GM19467 (cell line): ENCODE data around the gene COL9A1.

Experiments
- ATAC-seq: cut with Tn5 transposase; IDR thresholded peaks from one replicate; pipeline ENCODE4 v1.9.1; 2021; ENCODE audit warnings: mild to moderate bottlenecking, moderate library complexity; ENCODE audit not compliant: unreplicated experiment

Gene COL9A1

DNA sequence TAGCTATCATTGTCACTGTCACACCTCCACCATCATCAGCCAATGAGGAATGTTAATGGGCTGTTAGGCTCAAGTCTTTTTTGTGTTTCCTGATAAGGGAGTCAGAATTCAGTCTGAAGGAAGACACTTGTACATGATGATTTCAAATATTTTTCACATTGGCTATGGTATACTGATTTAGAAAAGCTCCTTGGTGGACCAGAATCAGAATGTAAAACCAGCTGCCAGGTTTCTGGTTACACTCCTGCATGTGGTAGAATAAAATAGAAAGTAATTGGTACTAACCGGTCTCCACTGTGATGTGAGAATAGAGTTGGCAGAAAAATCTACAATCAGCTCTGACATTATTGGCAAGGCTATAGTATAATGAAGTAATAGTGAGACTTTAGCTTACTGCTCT lies 10.7 kb downstream of the COL9A1 start:
- ATAC-seq = no peak

GRCh38 chr6:70289299-70289698 lies 13.6 kb downstream of the COL9A1 start:
- ATAC-seq = no peak

DNA sequence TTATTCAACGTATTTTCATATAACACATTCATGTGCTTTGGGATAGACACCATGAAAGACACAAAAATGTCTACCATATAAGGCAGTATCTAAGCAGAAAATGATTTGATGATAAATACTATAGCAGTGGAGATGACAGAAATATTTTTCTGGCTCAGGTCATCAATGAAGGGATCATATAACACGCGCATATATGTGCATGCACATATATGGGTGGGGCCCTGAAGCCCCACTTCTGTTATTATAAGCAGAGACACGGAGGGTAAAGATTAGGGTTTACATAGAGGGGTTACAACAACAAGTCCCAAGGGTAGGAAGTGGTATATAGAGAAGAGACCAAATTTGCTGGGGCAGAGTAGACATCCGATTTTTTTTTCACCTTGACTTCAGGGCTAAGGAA lies 16.0 kb downstream of the COL9A1 start:
- no peak for ATAC-seq

- ATAC-seq = no peak
Observed at GRCh38 chr6:70285201-70285600, 17.7 kb downstream of the COL9A1 start.

- no peak for ATAC-seq
Observed at GRCh38 chr6:70282919-70283461, 19.9 kb downstream of the COL9A1 start.

GRCh38 chr6:70282312-70282918 lies 20.5 kb downstream of the COL9A1 start:
- no peak for ATAC-seq

GRCh38 chr6:70281923-70282311 lies 21.0 kb downstream of the COL9A1 start:
- ATAC-seq = no peak

DNA sequence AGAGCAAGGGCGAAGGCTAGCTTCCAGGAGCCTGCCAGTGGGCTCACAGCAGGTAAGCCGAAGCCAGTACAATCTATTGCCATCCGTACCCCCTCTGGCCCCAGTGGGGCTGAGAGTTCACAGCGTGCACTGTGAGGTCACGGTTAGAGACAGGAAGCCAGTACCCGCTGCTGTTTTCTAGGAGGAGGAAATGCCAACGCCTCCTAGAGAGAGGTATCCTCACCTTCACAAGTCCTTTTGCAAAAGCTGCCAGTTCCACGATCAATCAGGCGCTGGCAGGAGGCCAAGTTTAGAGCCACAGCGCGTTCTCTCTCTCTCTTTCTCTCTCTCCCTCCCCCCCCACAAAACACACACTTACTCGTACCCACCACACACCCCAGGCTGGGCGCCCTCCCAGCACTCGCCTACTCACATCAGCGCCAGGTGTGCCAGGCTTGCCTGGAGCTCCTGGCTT lies 22.5 kb downstream of the COL9A1 start:
- ATAC-seq = no peak

GRCh38 chr6:70277470-70277869 lies 25.4 kb downstream of the COL9A1 start:
- ATAC-seq = no peak

GRCh38 chr6:70274338-70274737 lies 28.5 kb downstream of the COL9A1 start:
- no peak for ATAC-seq

GRCh38 chr6:70272071-70272470 lies 30.8 kb downstream of the COL9A1 start:
- ATAC-seq = no peak

- ATAC-seq = no peak
Observed at GRCh38 chr6:70270287-70271005, 32.4 kb downstream of the COL9A1 start.

GRCh38 chr6:70266142-70266541 lies 36.7 kb downstream of the COL9A1 start:
- no peak for ATAC-seq

DNA sequence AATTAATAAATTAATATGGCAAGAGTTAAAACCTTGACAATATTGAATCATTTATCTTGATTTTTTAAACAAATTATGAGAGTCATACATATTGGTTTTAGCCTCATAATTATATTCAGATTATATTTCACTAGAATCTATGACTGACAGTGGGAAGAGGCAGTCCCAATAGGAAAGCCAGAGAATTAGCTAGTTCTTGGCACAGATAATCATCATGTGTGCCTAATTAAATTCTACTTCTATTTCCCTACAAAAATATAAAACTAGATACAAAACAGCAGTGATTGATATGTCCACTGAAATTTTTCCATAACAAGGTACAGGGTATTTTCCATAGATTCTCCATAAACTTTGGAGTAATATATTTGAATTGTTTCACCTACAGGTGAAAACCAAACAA lies 38.6 kb downstream of the COL9A1 start:
- ATAC-seq = no peak

DNA sequence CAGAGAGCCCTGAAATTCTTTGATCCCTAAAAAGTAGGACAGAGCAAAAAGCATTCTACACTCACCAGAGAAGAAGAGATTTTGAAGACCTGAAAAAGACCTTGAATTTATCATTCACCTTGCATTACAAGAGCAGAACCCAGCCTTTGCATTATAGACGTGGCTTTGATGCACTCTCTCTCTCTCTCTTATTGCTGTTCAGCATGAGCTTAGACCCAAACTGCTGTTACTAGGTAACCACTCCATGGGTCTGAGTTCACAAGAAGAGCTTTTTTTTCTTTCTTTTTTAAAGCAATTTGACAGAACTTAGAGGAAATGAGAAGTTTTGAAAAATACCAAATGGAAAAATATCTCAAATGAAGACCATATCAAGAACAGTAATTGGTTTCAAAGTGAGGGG lies 44.4 kb downstream of the COL9A1 start:
- no peak for ATAC-seq

- ATAC-seq = no peak
Observed at GRCh38 chr6:70257768-70258273, 45.1 kb downstream of the COL9A1 start.

DNA sequence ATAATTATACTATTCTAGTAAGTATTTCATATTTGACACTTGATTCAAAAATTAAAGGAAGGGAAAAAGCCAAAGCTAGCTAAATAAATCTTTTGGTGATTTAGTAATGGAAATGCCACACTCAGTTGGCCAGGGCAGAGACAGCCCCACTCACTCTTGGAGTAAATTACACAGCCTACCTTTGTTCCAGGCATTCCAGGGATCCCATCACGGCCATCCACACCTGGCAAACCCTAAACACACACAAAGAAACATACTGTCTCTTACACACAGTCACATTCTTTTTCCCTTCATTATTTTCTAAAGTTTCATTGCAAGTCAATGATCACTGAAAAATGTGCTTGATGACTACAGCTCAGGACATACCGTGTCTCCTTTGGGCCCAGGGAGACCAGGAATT lies 48.1 kb downstream of the COL9A1 start:
- no peak for ATAC-seq

DNA sequence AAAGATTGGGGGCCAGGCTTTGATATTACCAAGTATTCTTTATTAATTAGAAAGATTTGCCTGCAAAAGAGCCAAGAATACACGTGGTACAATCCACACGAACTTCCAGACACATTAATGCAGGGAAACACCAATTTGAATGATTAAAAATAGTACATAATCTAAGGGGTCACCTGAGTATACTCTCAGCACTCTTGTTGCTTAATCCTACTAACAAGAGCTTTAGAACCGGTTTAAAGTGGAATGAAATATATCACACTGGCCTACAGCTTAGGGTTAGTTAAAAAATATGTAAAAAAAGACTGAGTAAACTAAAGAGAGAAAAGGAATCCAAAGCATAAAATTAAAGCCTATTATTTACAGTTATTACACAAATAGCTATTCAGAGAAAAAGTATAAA lies 49.0 kb downstream of the COL9A1 start:
- no peak for ATAC-seq

- no peak for ATAC-seq
Observed at GRCh38 chr6:70252604-70253003, 50.3 kb downstream of the COL9A1 start.

- ATAC-seq = no peak
Observed at GRCh38 chr6:70246118-70246517, 56.8 kb downstream of the COL9A1 start.

GRCh38 chr6:70241991-70242420 lies 60.9 kb downstream of the COL9A1 start:
- ATAC-seq = no peak

- no peak for ATAC-seq
Observed at GRCh38 chr6:70241031-70241430, 61.9 kb downstream of the COL9A1 start.
